HG03342 (cell line): Measurements from ENCODE around the gene GPX3.

ENCODE experiments used
- ATAC-seq: cut with Tn5 transposase; IDR thresholded peaks from one replicate; pipeline ENCODE4 v1.9.1; 2021; ENCODE audit warnings: mild to moderate bottlenecking, moderate library complexity; ENCODE audit not compliant: unreplicated experiment

The GPX3 gene

GRCh38 chr5:151074557-151074956 is 54.2 kb downstream of the GPX3 start:
- ATAC-seq: no peak

GRCh38 chr5:151075698-151076331 is 55.4 kb downstream of the GPX3 start:
- ATAC-seq: no peak

- no peak for ATAC-seq
These were observed 56.2 kb downstream of the GPX3 start for GRCh38 chr5:151076616-151077015.

- no peak for ATAC-seq
These were observed 57.0 kb downstream of the GPX3 start for GRCh38 chr5:151077419-151077818.

DNA sequence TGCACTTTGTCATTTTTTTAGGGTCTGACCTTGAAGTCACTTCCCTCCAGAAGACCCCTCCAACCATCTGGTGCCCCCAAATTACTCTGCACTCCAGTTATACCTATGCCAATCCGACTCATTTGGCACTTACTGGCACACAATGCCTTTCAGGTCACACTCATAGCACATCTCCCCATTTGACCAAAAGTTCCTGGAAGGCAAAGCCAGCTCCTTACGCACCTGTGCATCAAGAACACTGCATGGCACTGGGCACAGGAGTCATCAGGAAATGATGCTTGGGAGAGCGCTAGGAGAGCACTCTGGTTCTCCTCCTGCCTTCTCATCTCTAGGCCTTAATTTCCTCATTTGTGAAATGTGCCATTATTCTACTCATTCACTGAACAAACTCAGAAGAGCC is 57.6 kb downstream of the GPX3 start:
- no peak for ATAC-seq
